RPMI7951 (cell line): ENCODE data around the gene COX14. TPM values are rescaled to one million over a fixed set of nuclear protein-coding genes. Genes with fewer than 3 reads are reported as not detected.
"Not testable (repeated sequence)": the region's sequence is repeated elsewhere in the genome, so short reads cannot be mapped to it uniquely, and the experiment has no call there.

Experiments
- DNase-seq: peaks from one replicate; pipeline ENCODE4 v3.0.0-alpha.2; 2012; ENCODE audit warnings: low read depth
- total RNA-seq: library from RNA; depleted of rRNA; stranded (reverse); fragments of >200 nt; shearing (Covaris generic); gene quantifications from 2 replicates; pipeline ENCODE4 v1.2.3, GENCODE V29; 2014; rRNA removed

The COX14 gene
- 87.1 and 93.9 TPM in 2 replicates for total RNA-seq

- DNase-seq = peak; percentile 98
Measured at GRCh38 chr12:50111693-50112455, at the start of gene COX14. Gene COX14, plus strand, starts transcription at chr12:50112236. Its CDS starts 7,808 bp downstream, at chr12:50120044.

- peak; percentile 18 for DNase-seq
Measured at GRCh38 chr12:50062728-50063460, 49.1 kb upstream of the COX14 start.

GRCh38 chr12:50065726-50066310 lies 46.2 kb upstream of the COX14 start:
- no peak for DNase-seq

GRCh38 chr12:50066402-50066801 lies 45.6 kb upstream of the COX14 start:
- peak; percentile 52 for DNase-seq

- DNase-seq = no peak
Measured at GRCh38 chr12:50069069-50069468, 43.0 kb upstream of the COX14 start.

- DNase-seq = no peak
Measured at GRCh38 chr12:50069539-50069938, 42.5 kb upstream of the COX14 start.

- peak; percentile 73 for DNase-seq
Measured at GRCh38 chr12:50070314-50071060, 41.5 kb upstream of the COX14 start.

- DNase-seq = no peak
Measured at GRCh38 chr12:50072198-50072907, 39.7 kb upstream of the COX14 start.

- DNase-seq = no peak
Measured at GRCh38 chr12:50073206-50073605, 38.8 kb upstream of the COX14 start.

GRCh38 chr12:50073712-50074111 lies 38.3 kb upstream of the COX14 start:
- DNase-seq = no peak

- DNase-seq = peak; percentile 75
Measured at GRCh38 chr12:50074936-50075807, 36.9 kb upstream of the COX14 start.

- DNase-seq = no peak
Measured at GRCh38 chr12:50075808-50076170, 36.2 kb upstream of the COX14 start.

GRCh38 chr12:50077099-50077498 lies 34.9 kb upstream of the COX14 start:
- DNase-seq = no peak

- DNase-seq = no peak
Measured at GRCh38 chr12:50078281-50078680, 33.8 kb upstream of the COX14 start.

- DNase-seq = no peak
Measured at GRCh38 chr12:50079771-50080170, 32.3 kb upstream of the COX14 start.

- DNase-seq = no peak
Measured at GRCh38 chr12:50081096-50081808, 30.8 kb upstream of the COX14 start.

GRCh38 chr12:50082644-50083043 lies 29.4 kb upstream of the COX14 start:
- DNase-seq = no peak

GRCh38 chr12:50083301-50083700 lies 28.7 kb upstream of the COX14 start:
- DNase-seq = no peak

- not testable (repeated sequence) for DNase-seq
Measured at GRCh38 chr12:50084409-50084774, 27.6 kb upstream of the COX14 start.
